ENCODE data around the gene AAGAB.

Gene AAGAB

GRCh38 chr15:67184208-67184925, 70.1 kb downstream of the AAGAB start:
- TF ChIP-seq CTCF (IDR thresholded peaks at IDR 0.05; ENCODE audit: low read depth, low read length, missing control alignments): no peak
- no peak overlapping the region for H3K4me3 ChIP-seq (ENCODE audit: low read depth, low read length)
- DNase-seq (ENCODE audit: low read depth): no peak

GRCh38 chr15:67183443-67184169, 70.9 kb downstream of the AAGAB start:
- no peak overlapping the region for H3K4me3 ChIP-seq (ENCODE audit: low read depth, low read length)
- no peak for DNase-seq (ENCODE audit: low read depth)
- no peak for TF ChIP-seq CTCF (IDR thresholded peaks at IDR 0.05; ENCODE audit: low read depth, low read length, missing control alignments)

- no peak for DNase-seq (ENCODE audit: low read depth)
- H3K4me3 ChIP-seq (ENCODE audit: low read depth, low read length): no peak overlapping the region
- TF ChIP-seq CTCF (IDR thresholded peaks at IDR 0.05; ENCODE audit: low read depth, low read length, missing control alignments): peak; percentile 6
Measured at GRCh38 chr15:67181221-67181639, 73.2 kb downstream of the AAGAB start.

- no peak for DNase-seq (ENCODE audit: low read depth)
- no peak for TF ChIP-seq CTCF (IDR thresholded peaks at IDR 0.05; ENCODE audit: low read depth, low read length, missing control alignments)
- no peak overlapping the region for H3K4me3 ChIP-seq (ENCODE audit: low read depth, low read length)
Measured at GRCh38 chr15:67180514-67181191, 73.8 kb downstream of the AAGAB start.

- TF ChIP-seq CTCF (IDR thresholded peaks at IDR 0.05; ENCODE audit: low read depth, low read length, missing control alignments): no peak
- no peak for DNase-seq (ENCODE audit: low read depth)
- H3K4me3 ChIP-seq (ENCODE audit: low read depth, low read length): no peak overlapping the region
Measured at GRCh38 chr15:67180035-67180434, 74.4 kb downstream of the AAGAB start.

- DNase-seq (ENCODE audit: low read depth): no peak
Measured at GRCh38 chr15:67179411-67179995, 75.0 kb downstream of the AAGAB start.

More at GRCh38 chr15:67179411-67179995, 75.0 kb downstream of the AAGAB start:
- TF ChIP-seq CTCF (IDR thresholded peaks at IDR 0.05; ENCODE audit: low read depth, low read length, missing control alignments): no peak
- no peak overlapping the region for H3K4me3 ChIP-seq (ENCODE audit: low read depth, low read length)
